Ascending aorta (tissue), 2 donors: ENCODE results near the gene SH2D6. TPM values are rescaled to one million over a fixed set of nuclear protein-coding genes. Genes with fewer than 3 reads are reported as not detected.
A peak's percentile ranks its signal among the peaks of the same experiment; 100 is the strongest.

Source experiments
- DNase-seq, 2 donors: peaks; one replicate each; pipeline ENCODE4 v3.0.0-alpha.2; 2019; ENCODE audit warnings: low spot score in 2 of 2
- H3K27ac ChIP-seq, 2 donors: fragments of 200-600 bp; sonication (generic); one replicate each; pipeline ENCODE4 v1.5.1; 2016 to 2017; ENCODE audit warnings: mild to moderate bottlenecking in 1 of 2
- H3K27me3 ChIP-seq: fragments of 200-600 bp; sonication (generic); one replicate; pipeline ENCODE4 v1.5.1; 2017
- H3K36me3 ChIP-seq, 2 donors: fragments of 200-600 bp; sonication (generic); one replicate each; pipeline ENCODE4 v1.5.1; 2016
- H3K4me1 ChIP-seq, 2 donors: fragments of 200-600 bp; sonication (generic); one replicate each; pipeline ENCODE4 v1.5.1; 2016 to 2017; ENCODE audit warnings: mild to moderate bottlenecking in 1 of 2
- H3K4me3 ChIP-seq, 2 donors: fragments of 200-600 bp; sonication (generic); one replicate each; pipeline ENCODE4 v1.5.1; 2016 to 2017; ENCODE audit warnings: mild to moderate bottlenecking in 1 of 2
- H3K9me3 ChIP-seq, 2 donors: fragments of 200-600 bp; sonication (generic); one replicate each; pipeline ENCODE4 v1.5.1; 2016
- CTCF ChIP-seq, 3 experiments: fragments of 200-600 bp in 2 of 3; fragments of 450-650 bp in 1 of 3; sonication (generic) in 2 of 3; IDR thresholded peaks; one replicate each; pipeline ENCODE4 v1.5.1; 2016 to 2019; ENCODE audit warnings: antibody characterized with exemption in 3 of 3, mild to moderate bottlenecking in 1 of 3, moderate library complexity in 1 of 3
- intact Hi-C: fragments of 100-400 bp; cut with DNase I; formaldehyde crosslinking; loops from one replicate; pipeline ENCODE4 v1.15.1; 2023
- total RNA-seq: library from RNA; depleted of rRNA; stranded (reverse); fragments of >200 nt; gene quantifications from one replicate; pipeline ENCODE4 v1.1.0, GENCODE V29; 2016

Gene SH2D6
- total RNA-seq, 1 donor from 2014 or later, result not detected

- no peaks in the 10 kb centered on the region for H3K27me3 ChIP-seq
- intact Hi-C loops, result no loop called here
- no peak for TF ChIP-seq CTCF (IDR thresholded peaks at IDR 0.05)
- H3K9me3 ChIP-seq, result no peaks in the 10 kb centered on the region
- peaks cover 47 to 71% of the 10 kb centered on the region in 2 donors for H3K36me3 ChIP-seq
- H3K4me1 ChIP-seq, result no peaks in the 10 kb centered on the region
- H3K27ac ChIP-seq, result no peak overlapping the region
- H3K4me3 ChIP-seq, result no peak overlapping the region
- no peak for DNase-seq
These were observed 30.8 kb upstream of the SH2D6 start for GRCh38 chr2:85387754-85388153.

GRCh38 chr2:85388878-85389538, 29.5 kb upstream of the SH2D6 start:
- H3K27ac ChIP-seq, result no peak overlapping the region
- H3K4me1 ChIP-seq, result no peaks in the 10 kb centered on the region
- H3K9me3 ChIP-seq, result no peaks in the 10 kb centered on the region
- peaks cover 47 to 64% of the 10 kb centered on the region in 2 donors for H3K36me3 ChIP-seq
- no peak for DNase-seq
- no peaks in the 10 kb centered on the region for H3K27me3 ChIP-seq
- TF ChIP-seq CTCF (IDR thresholded peaks at IDR 0.05), result no peak
- intact Hi-C loops, result no loop called here
- no peak overlapping the region for H3K4me3 ChIP-seq

GRCh38 chr2:85390941-85391669, 27.4 kb upstream of the SH2D6 start:
- no peaks in the 10 kb centered on the region for H3K4me1 ChIP-seq
- DNase-seq, result no peak
- intact Hi-C loops, result loop anchor here (1.0 kb wide), 1 partner anchor 161 kb away; no protein-coding TSS in a partner anchor
- peaks cover 51 to 53% of the 10 kb centered on the region in 2 donors for H3K36me3 ChIP-seq
- H3K9me3 ChIP-seq, result no peaks in the 10 kb centered on the region
- H3K27ac ChIP-seq, result no peak overlapping the region
- peak; percentile 36 to 55 (median 46) for TF ChIP-seq CTCF (IDR thresholded peaks at IDR 0.05)
- H3K4me3 ChIP-seq, result no peak overlapping the region
- H3K27me3 ChIP-seq, result no peaks in the 10 kb centered on the region

- H3K9me3 ChIP-seq, result no peaks in the 10 kb centered on the region
- TF ChIP-seq CTCF (IDR thresholded peaks at IDR 0.05), result no peak
- peaks cover 30 to 44% of the 10 kb centered on the region in 2 donors for H3K36me3 ChIP-seq
- intact Hi-C loops, result no loop called here
- peaks cover 0 to 3% of the 10 kb centered on the region in 2 donors for H3K4me1 ChIP-seq
- H3K4me3 ChIP-seq, result no peak overlapping the region
- DNase-seq, result no peak
- no peaks in the 10 kb centered on the region for H3K27me3 ChIP-seq
- H3K27ac ChIP-seq, result peak overlapping the region in 1 of 2 donors; percentile 40
These were observed 24.7 kb upstream of the SH2D6 start for GRCh38 chr2:85393836-85394235.

GRCh38 chr2:85394261-85394681, 24.2 kb upstream of the SH2D6 start:
- Histone ChIP-seq H3K36me3 (peaks cover 28 to 45% of the 10 kb centered on the region in 2 donors), H3K27me3 (no peaks in the 10 kb centered on the region), H3K27ac (peak overlapping the region in 1 of 2 donors; percentile 40), H3K4me3 (no peak overlapping the region), H3K4me1 (peaks cover 0 to 3% of the 10 kb centered on the region in 2 donors), H3K9me3 (no peaks in the 10 kb centered on the region)
- no peak for DNase-seq
- intact Hi-C loops, result no loop called here
- TF ChIP-seq CTCF (IDR thresholded peaks at IDR 0.05), result no peak
